HT1080 (cell line): ENCODE results near the gene MYL2. TPM values are rescaled to one million over a fixed set of nuclear protein-coding genes. Genes with fewer than 3 reads are reported as not detected.

ENCODE experiments used
- DNase-seq: peaks from one replicate; pipeline ENCODE4 v3.0.0-alpha.2; 2015; ENCODE audit warnings: low read depth
- total RNA-seq: library from RNA; depleted of rRNA; stranded (reverse); fragments of >200 nt; shearing (Covaris generic); gene quantifications from 2 replicates; pipeline ENCODE4 v1.2.3, GENCODE V29; 2014

The MYL2 gene
- total RNA-seq, 1 experiment from 2014 or later: not detected

DNA sequence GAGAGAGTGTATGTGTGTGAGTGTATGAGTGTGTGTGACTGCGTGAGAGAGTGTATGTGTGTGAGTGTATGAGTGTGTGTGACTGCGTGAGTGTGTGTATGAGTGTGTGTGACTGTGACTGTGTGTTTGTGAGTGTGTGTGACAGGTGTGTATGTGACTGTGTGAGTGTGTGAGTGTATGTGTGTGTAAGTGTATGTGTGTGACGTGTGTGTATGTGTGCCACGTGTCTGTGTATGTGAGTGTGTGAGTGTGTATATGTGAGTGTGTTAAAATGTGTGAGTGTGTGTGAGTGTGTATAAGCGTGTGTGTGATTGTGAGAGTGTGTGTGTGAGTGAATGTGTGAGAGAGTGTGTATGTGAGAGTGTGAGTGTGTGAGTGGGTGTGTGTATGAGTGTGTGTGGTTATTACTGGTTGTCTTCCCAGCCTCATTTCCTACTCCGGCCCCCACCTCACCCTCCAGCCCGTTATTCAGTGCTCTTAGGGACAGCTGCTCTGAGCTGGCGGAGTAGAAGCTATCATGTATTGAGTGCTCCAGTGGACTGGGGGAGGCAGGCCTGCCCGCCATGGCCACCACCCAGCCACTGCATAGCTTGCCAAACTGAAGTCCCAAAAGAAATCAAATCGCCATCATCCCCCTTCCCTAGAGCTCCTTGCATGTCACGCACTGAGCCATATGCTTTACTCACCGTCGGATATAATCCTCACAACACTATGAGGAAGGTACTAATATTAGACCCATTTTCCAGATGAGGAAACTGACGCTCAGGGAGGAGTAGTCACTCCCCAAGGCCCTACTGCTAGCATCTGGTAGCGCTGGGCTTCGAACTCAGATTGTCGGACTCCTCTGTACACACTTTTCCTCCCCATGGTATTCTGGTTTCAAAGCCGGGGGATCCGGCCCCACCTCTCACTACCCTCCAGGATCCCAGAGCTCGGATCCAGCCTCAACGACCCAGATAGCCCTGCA is 10.3 kb upstream of the MYL2 start:
- no peak for DNase-seq

DNA sequence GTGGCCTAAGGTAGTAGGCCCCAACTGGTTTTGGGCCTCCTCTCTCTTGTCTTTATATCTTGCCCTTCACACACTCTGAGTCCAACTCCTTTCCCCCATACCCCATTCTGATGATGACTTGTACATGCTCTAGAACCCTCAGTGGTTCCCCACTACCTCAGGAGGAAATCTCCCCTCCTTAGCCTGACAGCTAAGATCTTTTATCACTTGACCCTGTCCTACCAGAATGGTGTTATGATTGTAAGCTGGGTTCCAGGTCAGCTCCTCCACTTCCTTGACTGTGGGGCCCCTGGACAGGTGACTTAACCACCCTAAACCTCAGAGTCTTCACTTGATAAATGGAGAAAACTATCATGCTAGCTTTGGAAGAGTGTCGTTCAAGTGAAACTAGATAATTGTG is 9.4 kb upstream of the MYL2 start:
- DNase-seq: no peak

DNA sequence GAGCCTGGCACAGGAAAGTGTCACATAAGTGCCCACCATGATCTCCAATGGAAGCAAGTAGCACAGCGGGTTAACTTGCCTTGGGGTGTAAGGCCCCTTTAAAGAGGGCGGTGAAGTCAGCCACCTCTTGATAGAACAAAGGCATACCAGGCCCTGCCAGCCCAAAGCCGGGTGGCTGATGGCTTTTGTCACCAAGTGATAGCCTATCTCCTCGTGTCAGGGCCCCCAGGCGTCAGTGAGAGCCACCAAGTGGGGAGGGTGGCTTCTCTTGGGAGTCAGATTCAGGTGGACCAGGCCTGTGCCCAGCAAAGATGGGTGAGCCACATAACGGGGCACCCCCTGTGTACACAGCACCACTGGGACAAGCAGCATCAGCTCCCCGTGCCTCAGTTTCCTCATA is 8.3 kb upstream of the MYL2 start:
- DNase-seq: no peak

DNA sequence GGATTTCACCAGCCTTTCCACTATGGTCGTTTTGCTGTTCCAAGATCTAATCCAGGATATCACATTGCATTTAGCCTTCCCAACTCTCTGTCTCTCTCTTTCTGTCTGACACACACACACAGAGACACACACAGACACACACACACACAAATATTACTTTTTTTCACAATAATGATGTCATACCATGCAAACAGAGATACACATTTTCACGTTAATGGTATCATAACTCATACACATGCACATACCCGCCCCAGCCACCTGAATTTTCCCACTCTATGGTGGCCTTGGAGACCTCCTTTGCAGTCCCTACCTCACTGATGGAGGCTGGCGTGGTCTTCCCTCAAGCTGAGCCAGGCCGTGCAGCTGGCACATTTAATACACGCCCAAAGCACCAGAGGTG is 7.2 kb upstream of the MYL2 start:
- DNase-seq: no peak

DNA sequence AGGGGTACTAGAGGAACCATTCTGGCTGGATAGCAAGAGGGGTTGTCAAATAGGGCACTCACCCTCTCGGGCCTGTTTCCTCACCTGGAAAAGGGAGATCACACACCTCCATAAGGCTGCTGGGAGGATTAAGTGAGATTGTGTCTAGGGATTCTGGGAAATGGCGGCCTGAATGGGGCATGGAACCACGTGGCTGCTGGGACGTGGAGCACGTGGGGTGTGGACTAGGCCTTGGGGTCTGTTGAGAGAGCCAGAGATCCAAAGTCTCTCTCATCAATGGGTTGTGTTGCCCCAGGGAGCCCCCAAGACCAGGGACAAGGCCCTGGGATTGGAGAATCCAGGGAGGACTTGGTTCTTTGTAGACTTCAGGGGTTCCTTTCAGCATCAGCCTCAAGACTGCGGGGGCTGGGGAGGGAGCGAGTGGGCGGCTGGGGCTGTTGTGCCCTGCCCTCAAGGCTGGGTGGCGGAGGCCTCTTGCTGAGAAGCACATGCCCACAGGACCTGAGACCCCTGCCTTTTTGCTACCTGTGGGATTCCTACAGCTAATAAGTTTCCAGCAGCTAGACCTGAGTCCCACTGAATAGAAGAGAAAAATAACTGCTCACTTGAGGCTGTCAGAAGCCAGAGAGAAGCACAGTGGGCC is 3.4 kb upstream of the MYL2 start:
- no peak for DNase-seq

DNA sequence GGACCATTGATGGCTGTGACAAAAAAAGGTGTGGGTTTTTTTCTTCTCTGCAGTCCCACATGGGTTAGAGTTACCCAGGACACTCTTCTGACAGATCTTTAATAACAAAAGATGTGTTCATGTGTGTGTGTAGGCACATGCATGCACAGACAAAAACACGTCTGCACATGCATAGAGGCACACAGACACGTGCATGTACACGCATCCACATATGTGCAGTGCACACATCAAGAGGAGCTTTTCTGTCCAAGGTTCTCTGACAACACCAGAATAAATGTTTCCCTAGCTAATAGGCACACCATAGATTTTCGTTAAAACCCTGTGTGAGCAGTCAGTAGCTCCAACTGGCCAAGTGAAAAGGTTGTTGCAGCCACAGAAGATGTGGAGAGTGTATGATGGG is 2.8 kb upstream of the MYL2 start:
- DNase-seq: no peak

DNA sequence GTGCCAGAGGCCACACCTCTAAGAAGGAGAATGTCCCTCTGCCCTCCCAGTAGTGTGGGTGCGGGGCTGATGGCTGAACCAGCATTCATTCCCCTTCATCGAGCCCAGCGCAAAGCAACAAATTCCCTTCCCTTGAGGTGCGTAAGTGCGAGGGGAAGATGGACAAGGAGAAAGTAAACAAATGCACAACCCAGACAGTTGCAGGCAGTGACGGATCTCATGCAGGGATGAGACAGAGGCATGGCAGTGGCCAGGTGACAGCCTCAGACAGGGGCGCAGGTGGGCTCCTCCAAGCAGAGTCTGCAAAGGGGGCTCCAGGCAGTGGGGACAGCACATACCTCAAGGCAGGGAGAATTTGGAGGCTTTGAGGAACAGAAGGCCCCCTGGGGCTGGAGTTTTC is 2.3 kb upstream of the MYL2 start:
- no peak for DNase-seq

DNA sequence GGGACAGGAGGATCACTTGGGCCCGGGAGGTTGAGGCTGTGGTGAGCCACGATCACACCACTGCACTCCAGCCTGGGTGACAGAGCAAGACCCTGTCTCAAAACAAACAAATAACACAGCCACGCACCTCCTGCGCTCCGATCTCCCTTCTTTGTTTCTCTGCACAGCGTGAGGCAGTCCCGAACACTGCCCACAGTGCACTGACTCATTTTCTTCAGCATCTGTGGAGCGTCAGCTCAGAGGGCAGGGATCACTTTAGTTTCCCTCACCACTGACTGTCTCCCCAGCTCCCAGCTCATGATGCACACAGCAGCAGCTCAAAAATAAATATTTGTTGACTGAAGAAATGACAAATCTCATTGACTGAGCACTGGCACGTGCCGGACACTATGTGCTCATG is 883 bp upstream of the MYL2 start:
- peak; percentile 68 for DNase-seq

DNA sequence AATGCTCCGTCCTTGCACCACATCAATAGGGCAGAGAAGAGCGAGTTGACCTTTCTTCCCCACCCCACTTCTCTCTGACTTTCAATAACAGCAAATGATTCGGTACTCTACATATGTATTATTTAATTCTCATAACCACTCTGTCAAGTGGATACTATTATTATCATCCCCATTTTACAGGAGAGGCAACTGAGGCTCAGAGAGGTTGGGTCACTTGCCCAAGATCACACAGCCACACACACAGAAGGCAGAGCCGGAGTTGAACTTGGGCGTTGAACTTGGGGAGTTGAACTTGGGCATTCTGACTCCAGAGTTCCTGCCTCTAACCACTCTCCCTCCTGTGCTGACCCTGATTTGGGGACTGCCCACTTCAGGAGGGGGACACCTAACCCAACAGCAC is 659 bp downstream of the MYL2 start:
- no peak for DNase-seq

DNA sequence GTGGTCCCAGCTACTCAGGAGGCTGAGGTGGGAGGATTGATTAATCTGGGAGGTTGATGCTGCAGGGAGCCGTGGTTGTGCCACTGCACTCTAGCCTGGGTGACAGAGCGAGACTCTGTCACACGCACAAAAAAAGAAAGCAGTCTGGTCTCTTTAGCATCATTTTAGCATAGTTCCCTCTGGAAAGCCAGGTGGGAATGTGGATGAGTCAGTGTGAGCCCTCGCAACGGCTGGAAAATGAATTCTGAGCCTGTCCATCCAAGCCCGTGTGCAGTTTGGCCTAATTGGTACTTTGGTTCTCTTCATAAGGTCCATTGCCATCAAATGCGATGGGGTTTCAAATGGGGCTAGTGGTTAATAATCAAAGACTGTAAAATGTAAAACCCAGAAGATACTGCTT is 2.4 kb downstream of the MYL2 start:
- peak; percentile 34 for DNase-seq

DNA sequence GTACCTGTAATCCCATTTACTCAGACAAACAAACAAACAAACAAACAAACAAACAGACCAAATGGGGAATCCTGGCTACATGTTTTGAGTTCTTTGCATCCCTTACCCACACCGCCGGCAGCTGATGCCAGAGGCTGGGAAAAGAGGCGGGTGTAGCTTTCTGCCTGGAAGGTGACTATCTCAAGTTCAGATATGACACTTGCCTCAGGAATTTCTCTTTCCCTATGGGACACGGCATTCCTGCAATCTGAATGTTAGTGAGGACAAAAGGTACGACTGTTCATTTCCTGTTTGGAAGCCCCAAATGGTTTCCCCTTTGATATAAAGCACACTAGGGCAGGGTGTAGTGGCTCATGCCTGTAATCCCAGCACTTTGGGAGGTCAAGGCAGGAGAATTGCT is 2.9 kb downstream of the MYL2 start:
- DNase-seq: peak; percentile 87

DNA sequence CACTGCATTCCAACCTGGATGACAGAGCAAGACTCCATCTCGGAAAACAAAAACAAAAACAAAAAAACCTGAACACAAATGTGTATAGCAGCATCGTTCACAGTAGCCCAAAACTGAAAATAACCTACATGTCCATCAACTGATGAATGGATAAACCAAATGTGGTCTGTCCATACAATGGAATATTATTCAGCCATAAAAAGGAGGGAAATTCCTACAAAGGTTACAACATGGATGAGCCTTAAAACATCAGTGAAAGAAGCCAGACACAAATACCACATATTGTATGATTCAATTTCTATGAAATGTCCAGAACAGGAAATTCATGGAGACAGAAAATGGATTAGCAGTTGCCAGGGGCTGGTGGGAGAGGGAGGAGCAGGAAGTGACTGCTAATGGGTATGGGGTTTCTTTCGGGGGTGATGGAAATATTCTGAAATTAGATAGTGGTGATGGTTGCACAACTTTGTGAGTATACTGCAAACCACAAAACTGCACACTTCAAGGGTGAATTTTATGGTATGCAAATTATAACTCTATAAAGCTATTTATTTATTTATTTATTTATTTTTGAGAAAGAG is 4.0 kb downstream of the MYL2 start:
- peak; percentile 52 for DNase-seq

DNA sequence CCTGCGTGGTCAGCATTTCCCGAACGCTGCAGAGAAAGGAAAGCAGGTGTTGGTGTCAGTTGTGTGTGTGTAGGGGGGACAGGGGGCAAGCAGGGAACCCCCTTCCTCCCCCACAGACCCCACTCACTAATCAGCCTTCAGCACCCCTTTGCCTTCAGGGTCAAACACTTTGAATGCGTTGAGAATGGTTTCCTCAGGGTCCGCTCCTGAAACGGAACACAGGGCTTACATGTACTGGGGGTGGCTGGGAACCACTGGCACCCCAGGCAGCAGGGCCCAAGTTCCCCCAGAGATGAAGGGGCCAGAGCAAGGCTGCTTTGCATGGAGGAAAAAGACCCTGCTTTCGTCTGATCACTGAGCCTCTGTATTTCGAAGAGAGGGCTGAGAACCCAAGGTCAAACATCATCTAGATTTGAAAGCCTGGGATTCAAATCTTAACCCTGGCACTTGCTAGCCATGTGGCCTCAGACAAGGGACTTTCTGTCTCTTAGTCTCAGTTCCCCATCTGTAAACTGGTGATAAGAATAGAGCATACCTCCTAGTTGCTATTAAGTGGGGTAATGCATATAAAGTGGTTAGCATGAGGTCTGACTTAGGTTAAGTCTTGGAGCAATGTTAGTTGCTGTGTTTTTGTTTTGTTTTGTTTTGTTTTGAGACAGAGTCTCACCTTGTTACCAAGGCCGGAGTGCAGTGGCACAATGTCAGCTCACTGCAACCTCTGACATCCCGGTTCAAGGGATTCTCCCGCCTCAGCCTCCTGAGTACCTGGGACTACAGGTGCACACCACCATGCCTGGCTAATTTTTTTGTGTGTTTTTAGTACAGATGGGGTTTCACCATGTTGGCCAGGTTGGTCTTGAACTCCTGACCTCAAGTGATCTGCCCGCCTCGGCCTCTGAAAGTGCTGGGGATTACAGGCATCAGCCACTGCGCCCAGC is 7.0 kb downstream of the MYL2 start:
- no peak for DNase-seq

DNA sequence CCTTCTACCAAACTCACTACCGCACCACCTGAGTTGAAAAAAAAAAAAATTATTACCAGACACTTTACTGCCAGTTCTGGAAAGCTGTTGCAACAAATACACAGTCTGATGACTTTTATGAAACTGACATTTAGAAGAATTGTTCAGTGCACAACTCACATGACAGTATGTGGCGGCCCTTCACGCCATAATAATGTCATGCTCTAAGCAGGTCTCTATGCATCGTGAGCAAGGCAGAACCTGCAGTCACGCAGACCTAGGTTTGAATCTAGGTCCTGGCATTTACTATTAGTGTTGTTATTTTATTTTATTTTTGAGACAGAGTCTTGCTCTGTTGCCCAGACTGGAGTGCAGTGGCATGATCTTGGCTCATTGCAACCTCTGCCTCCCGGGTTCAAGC is 8.1 kb downstream of the MYL2 start:
- DNase-seq: no peak

DNA sequence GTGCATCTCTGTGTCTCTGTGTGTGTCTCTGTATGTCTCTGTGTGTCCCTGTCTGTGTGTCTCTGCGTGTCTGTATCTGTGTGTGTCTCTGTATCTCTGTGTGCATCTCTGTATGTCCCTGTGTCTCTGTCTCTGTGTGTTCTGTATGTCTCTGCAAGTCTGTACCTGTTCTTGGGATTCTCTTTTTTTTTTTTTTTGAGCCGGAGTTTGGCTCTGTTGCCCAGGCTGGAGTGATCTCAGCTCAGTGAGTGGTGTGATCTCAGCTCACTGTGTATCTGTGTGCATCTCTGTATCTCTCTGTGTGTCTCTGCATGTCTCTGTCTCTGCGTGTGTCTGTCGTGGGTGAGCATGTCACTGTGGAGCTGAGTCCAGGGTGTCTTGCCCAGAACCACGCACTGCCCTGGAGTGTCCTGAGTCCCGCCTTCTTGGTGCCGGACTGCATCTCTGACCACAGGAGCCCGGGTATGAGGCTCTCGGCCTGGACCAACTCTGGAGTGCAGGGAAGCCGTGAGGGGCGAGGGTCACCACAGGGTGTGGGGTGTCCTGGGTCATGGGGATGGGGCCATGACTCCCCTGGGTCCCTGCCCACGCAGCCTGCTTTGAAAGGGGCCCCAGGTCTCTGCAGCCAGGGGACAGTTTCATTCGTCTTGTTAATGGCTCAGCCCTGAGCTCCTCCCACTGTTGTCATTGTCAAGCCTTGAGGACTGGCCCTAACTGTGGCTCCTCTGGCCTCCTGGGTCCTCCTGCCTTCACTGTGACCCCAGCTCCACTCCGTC is 11.8 kb downstream of the MYL2 start:
- no peak for DNase-seq

DNA sequence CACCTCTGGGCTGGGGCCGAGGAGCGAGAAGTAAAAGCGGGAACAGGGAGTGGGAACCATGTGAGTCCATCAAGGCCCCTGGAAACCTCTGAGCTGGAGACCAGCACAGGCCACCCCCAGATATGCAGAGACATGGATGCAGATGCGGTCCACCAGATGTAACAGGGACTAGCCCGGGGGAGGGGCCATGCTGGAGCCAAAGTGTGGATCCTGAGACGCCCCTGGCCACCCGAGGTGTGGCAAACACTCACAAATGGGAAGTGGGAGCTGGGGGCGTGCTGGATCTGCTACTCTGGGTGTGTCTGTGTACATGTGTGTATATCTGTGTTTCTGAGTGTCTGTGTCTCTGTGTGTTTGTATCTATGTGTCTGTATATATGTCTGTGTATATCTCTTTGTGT is 12.8 kb downstream of the MYL2 start:
- DNase-seq: no peak

DNA sequence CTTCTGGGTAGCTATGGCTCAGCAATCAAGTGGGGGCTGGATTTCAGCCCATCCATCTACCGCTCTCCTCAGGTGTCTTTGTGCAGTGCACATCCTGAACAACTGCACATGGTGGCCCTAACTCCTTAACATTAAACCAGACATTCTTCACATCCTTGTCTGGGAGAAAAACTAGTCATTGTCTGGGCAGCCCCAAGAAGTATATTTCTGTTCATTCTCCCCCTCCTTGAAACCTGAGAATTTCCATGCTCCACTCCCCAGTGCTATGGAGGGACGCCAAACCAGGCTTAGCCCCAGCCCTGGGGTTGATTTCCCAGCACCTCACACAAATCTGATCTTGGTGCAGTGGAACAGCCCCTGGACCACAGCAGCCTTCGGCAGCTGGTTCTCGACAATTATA is 13.4 kb downstream of the MYL2 start:
- DNase-seq: no peak

DNA sequence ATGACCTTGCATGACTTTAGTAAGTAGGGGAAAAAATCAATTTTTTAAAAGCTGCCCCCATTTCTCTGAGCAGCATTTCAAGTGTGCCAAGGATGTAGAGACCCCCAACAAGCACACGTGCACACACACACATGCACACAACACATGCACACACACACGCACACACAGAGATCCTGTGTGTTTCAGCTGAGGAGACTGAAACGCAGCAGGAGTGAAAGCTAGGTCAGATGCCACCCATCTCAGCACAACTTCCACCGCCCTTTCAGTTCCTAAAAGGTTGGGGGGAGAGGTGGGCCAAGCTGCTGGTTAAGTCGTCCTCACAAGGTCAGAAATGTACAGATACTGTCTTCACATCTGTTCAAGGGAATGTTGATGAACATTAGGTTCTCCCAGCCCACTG is 13.9 kb downstream of the MYL2 start:
- DNase-seq: no peak

DNA sequence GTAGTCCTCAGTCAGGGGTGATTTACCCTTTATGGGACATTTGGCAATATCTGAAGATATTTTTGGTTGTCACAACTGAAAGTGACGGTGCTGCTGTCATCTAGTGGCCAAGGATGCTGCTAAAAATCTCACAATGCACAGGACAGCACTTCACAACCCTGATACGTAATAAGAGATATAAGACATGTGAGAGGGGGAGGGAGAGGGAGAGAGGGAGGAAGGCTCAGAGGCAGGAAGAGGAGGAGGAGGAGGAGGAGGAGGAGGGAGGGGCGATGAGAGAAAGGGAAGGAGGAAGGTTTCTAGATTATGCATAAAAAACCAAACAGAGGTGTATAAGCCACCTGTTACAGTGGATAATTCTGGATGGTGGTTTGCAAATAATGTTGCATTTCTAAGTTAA is 14.3 kb downstream of the MYL2 start:
- DNase-seq: peak; percentile 48

DNA sequence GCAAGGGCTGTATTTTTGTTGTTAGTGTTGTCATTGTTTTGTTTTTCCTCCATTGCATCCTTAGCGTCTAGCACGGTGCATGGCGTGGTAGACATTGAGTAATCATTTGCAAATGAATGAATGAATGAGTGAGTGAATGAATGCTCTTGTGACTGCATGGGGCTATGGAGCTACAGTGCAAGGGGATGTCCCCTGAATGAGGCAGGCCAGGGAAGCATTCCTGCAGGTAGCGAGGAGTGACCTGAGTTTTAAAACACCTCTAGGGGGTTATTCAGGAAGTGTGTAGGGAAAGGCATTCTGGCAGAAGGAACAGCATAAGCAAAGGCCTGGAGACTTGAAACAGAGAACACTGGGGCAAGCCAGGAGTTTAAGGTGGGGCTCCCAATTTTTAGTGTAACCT is 16.9 kb downstream of the MYL2 start:
- no peak for DNase-seq

DNA sequence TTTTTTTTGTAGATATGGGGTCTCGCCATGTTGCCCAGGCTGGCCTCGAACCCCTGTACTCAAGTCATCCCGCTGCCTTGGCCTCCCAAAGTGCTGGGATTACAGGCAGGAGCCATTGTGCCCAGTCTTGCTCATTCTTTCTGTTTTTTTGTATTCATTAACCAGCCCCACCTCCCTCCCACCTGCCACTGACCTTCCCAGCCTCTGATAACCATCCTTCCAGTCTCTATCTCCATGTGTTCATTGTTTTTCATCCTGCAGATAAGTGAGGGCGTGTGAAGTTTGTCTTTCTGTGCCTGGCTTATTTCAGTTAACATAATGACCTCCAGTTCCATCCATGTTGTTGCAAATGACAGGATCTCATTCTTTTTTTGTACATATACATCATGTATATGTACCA is 19.0 kb downstream of the MYL2 start:
- no peak for DNase-seq
